Measurements from ENCODE around the gene PLIN3.

DNA sequence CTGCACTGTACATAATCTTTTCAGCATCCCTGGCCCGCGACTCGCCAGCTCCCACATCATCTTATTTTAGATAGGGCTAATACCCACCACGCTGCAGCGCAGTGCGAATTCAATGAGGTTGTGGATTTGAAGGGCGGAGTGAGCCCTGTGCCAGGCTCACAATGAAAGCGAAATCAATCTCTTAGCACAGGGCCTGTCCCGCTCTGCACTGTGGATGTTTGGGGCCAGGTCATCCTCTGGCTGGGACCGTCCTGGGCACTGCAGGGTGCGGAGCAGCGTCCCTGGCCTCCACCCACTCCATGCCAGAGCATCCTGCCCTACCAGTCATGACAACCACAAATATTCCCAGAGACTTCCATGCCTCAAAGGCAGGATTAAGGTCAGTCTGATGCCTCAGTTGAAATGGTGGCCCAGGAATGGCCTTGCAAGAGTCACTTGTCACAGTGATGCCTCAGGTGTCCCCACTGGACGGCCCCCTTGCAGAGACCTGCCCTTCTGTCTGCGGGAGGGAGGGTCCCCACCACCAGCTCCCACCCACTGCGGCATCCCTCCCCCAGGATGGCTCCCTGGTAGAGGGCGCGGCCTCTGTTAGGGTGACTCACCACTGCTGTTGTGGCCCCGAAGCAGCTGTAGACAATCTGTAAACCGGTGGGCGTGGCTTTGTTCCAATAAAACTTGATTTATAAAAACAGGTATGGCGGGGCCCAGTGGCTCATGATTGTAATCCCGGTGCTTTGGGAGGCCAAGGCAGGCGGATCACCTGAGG, 47.5 kb upstream of the PLIN3 start:
- TF ChIP-seq, protein P1, sequence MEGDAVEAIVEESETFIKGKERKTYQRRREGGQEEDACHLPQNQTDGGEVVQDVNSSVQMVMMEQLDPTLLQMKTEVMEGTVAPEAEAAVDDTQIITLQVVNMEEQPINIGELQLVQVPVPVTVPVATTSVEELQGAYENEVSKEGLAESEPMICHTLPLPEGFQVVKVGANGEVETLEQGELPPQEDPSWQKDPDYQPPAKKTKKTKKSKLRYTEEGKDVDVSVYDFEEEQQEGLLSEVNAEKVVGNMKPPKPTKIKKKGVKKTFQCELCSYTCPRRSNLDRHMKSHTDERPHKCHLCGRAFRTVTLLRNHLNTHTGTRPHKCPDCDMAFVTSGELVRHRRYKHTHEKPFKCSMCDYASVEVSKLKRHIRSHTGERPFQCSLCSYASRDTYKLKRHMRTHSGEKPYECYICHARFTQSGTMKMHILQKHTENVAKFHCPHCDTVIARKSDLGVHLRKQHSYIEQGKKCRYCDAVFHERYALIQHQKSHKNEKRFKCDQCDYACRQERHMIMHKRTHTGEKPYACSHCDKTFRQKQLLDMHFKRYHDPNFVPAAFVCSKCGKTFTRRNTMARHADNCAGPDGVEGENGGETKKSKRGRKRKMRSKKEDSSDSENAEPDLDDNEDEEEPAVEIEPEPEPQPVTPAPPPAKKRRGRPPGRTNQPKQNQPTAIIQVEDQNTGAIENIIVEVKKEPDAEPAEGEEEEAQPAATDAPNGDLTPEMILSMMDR (IDR thresholded peaks at IDR 0.05): no peak
- no peak for TF ChIP-seq POLR2A (IDR thresholded peaks at IDR 0.05)
